Thoracic aorta (tissue), 2 donors: ENCODE measurements around the gene C3orf80. TPM values are rescaled to one million over a fixed set of nuclear protein-coding genes. Genes with fewer than 3 reads are reported as not detected.
A peak's percentile ranks its signal among the peaks of the same experiment; 100 is the strongest.

Experiments used
- ATAC-seq: fragments of 150-250 bp; one replicate; pipeline ENCODE4 v1.8.0; 2017; ENCODE audit warnings: low read depth; ENCODE audit not compliant: insufficient number of reproducible peaks, low FRiP score
- DNase-seq: peaks from one replicate; pipeline ENCODE4 v3.0.0-alpha.2; 2020; ENCODE audit warnings: low spot score
- H3K27ac ChIP-seq, 2 donors: fragments of 200-600 bp; sonication (generic); 1 replicate in 1 of 2; 2 replicates in 1 of 2; pipeline ENCODE4 v1.5.1; 2016; ENCODE audit warnings: mild to moderate bottlenecking in 2 of 2, moderate library complexity in 2 of 2
- H3K27me3 ChIP-seq: fragments of 200-600 bp; sonication (generic); replicated peaks from 2 replicates; pipeline ENCODE4 v1.6.0; 2016; ENCODE audit warnings: mild to moderate bottlenecking; ENCODE audit not compliant: insufficient read depth
- H3K36me3 ChIP-seq: fragments of 200-600 bp; sonication (generic); one replicate; pipeline ENCODE4 v1.5.1; 2016
- H3K4me1 ChIP-seq, 2 donors: fragments of 200-600 bp; sonication (generic); 1 replicate in 1 of 2; 2 replicates in 1 of 2; pipeline versions ENCODE4 v1.5.1 to v1.6.0; 2016; ENCODE audit warnings: low read depth in 2 of 2, mild to moderate bottlenecking in 1 of 2; ENCODE audit not compliant: control insufficient read depth in 1 of 2
- H3K4me3 ChIP-seq: fragments of 200-600 bp; sonication (generic); 2 replicates; pipeline ENCODE4 v1.5.1; 2016; ENCODE audit warnings: mild to moderate bottlenecking
- H3K9me3 ChIP-seq: fragments of 200-600 bp; sonication (generic); 2 replicates; pipeline ENCODE4 v1.5.1; 2016
- total RNA-seq, 2 donors: library from RNA; depleted of rRNA; stranded (reverse); fragments of >200 nt; gene quantifications; one replicate each; pipeline versions ENCODE4 v1.1.0 to v1.2.3, GENCODE V29; 2016
- TF ChIP-seq, protein P1 (sequence below): fragments of 200-600 bp; sonication (generic); IDR thresholded peaks from one replicate; pipeline ENCODE4 v1.5.1; 2019; ENCODE audit warnings: antibody characterized with exemption

C3orf80 gene
- total RNA-seq, 2 donors from 2014 or later, result 1.1 to 1.6 TPM

DNA sequence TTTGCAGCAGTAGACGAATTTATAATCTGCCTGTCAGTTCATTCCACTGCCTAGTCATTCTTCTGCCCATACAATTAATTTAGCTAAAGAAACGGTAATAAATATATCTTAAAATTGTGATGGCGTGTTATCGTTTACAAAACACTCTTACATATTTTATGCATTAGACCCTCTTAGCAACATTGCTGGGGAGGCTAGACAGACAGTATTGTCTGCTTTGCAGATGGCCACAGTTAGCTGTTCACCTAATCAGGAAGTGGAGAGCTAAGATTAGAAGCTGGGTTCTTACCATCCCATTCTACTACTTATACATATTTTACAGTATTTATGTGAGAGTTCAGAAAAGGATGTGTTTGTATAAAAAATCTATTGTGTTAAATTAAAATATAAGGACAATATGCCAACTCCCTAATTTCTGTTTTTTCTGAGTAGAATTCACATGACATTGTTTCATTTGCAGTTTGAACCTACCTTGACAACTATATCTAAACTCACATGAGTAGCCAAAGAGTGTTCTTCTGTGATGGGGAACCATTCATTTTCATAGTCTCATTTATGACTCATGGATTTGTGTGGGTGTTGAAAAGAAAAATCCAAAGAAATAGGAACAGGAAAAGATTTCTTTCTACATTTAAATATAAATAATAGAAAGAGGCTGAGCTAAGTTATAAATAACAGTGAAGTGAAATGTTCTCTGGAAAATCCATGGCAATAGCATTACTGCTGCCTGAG, 41.7 kb upstream of the C3orf80 start:
- H3K27ac ChIP-seq, result no peak overlapping the region

GRCh38 chr3:160184655-160185054, 40.6 kb upstream of the C3orf80 start:
- Histone ChIP-seq H3K27ac (peak overlapping the region in 1 of 2 donors; percentile 42), H3K9me3 (no peaks in the 10 kb centered on the region), H3K4me1 (peaks cover 12 to 20% of the 10 kb centered on the region in 2 donors), H3K27me3 (no peaks in the 10 kb centered on the region), H3K4me3 (no peak overlapping the region), H3K36me3 (no peaks in the 10 kb centered on the region)
- ATAC-seq (peak; percentile 46), DNase-seq (no peak)
- TF ChIP-seq, protein P1, sequence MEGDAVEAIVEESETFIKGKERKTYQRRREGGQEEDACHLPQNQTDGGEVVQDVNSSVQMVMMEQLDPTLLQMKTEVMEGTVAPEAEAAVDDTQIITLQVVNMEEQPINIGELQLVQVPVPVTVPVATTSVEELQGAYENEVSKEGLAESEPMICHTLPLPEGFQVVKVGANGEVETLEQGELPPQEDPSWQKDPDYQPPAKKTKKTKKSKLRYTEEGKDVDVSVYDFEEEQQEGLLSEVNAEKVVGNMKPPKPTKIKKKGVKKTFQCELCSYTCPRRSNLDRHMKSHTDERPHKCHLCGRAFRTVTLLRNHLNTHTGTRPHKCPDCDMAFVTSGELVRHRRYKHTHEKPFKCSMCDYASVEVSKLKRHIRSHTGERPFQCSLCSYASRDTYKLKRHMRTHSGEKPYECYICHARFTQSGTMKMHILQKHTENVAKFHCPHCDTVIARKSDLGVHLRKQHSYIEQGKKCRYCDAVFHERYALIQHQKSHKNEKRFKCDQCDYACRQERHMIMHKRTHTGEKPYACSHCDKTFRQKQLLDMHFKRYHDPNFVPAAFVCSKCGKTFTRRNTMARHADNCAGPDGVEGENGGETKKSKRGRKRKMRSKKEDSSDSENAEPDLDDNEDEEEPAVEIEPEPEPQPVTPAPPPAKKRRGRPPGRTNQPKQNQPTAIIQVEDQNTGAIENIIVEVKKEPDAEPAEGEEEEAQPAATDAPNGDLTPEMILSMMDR, result no peak

More for the DNA sequence above, 41.7 kb upstream of the C3orf80 start:
- Histone ChIP-seq H3K9me3 (no peaks in the 10 kb centered on the region), H3K36me3 (no peaks in the 10 kb centered on the region), H3K27me3 (no peaks in the 10 kb centered on the region), H3K4me1 (peaks cover 12 to 20% of the 10 kb centered on the region in 2 donors), H3K4me3 (no peak overlapping the region)
- ATAC-seq, result no peak
- TF ChIP-seq, protein P1, result no peak
- DNase-seq, result no peak

DNA sequence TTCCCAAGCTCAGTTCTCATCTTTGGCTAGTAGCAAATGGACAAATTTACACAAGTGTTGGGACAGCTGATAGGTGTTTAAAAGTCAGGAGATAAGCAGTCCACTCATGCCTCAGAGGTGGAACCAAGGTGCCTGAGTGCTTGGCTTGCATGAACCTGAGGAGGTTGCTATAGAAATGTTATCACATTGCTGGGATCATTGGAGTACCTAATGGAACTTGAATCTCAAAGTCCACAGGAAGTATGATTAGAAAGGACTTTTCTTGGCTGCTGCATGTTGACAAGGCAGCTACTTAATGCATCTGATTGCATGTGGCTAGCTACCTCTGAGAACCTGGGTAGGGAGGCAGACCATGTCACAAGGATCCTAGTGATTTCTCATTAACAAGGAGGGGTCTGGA, 39.5 kb upstream of the C3orf80 start:
- H3K4me3 ChIP-seq, result no peak overlapping the region
- ATAC-seq (no peak), DNase-seq (no peak)
- TF ChIP-seq, protein P1, result no peak
- no peaks in the 10 kb centered on the region for H3K9me3 ChIP-seq
- H3K27me3 ChIP-seq, result no peaks in the 10 kb centered on the region
- no peaks in the 10 kb centered on the region for H3K36me3 ChIP-seq
- H3K27ac ChIP-seq, result no peak overlapping the region
- peaks cover 11 to 12% of the 10 kb centered on the region in 2 donors for H3K4me1 ChIP-seq

GRCh38 chr3:160187288-160187687, 37.9 kb upstream of the C3orf80 start:
- TF ChIP-seq, protein P1, result no peak

GRCh38 chr3:160192310-160193029, 32.8 kb upstream of the C3orf80 start:
- H3K9me3 ChIP-seq, result no peaks in the 10 kb centered on the region
- H3K27me3 ChIP-seq, result no peaks in the 10 kb centered on the region
- TF ChIP-seq, protein P1, result no peak
- no peak for ATAC-seq
- no peak for DNase-seq
- no peaks in the 10 kb centered on the region for H3K36me3 ChIP-seq
- H3K4me3 ChIP-seq, result no peak overlapping the region
- no peak overlapping the region for H3K27ac ChIP-seq
- H3K4me1 ChIP-seq, result no peaks in the 10 kb centered on the region

More at GRCh38 chr3:160187288-160187687, 37.9 kb upstream of the C3orf80 start:
- H3K4me3 ChIP-seq, result no peak overlapping the region
- H3K4me1 ChIP-seq, result peaks cover 7 to 12% of the 10 kb centered on the region in 2 donors
- no peaks in the 10 kb centered on the region for H3K36me3 ChIP-seq
- ATAC-seq (no peak), DNase-seq (no peak)
- no peak overlapping the region for H3K27ac ChIP-seq
- no peaks in the 10 kb centered on the region for H3K27me3 ChIP-seq
- H3K9me3 ChIP-seq, result no peaks in the 10 kb centered on the region
